ENCODE results near the gene PPP2R5C. TPM values are rescaled to one million over a fixed set of nuclear protein-coding genes. Genes with fewer than 3 reads are reported as not detected.
A peak's percentile ranks its signal among the peaks of the same experiment; 100 is the strongest.

The PPP2R5C gene
- total and polyA plus RNA-seq, 2 donors from 2014 or later, result 65.6 to 129 TPM

- H3K9me3 ChIP-seq (ENCODE audit: control insufficient read depth in 2 of 3, insufficient read depth in 1 of 3, low read length in 3 of 3), result no peaks in the 10 kb centered on the region
- FAIRE-seq (no peak), DNase-seq (no peak)
- peaks cover 0 to under 1% (median 0%) of the 10 kb centered on the region in 3 donors for H3K36me3 ChIP-seq (ENCODE audit: control insufficient read depth in 2 of 3, insufficient read depth in 3 of 3, low read length in 3 of 3)
- H3K4me3 ChIP-seq (ENCODE audit: low read length in 3 of 3), result no peak overlapping the region
- peaks cover 3% of the 10 kb centered on the region for H3K27me3 ChIP-seq (ENCODE audit: control insufficient read depth, insufficient read depth, low read length)
- no peak for TF ChIP-seq CTCF (IDR thresholded peaks at IDR 0.05; ENCODE audit: borderline replicate concordance, extremely low read depth, insufficient read depth)
- H3K9ac ChIP-seq (ENCODE audit: low read length in 3 of 3), result no peak overlapping the region
- intact Hi-C loops (cut with DNase I), result no loop called here
- peaks cover 0 to 3% (median 0%) of the 10 kb centered on the region in 3 donors for H3K4me1 ChIP-seq (ENCODE audit: control insufficient read depth in 2 of 3, insufficient read depth in 2 of 3, low read depth in 1 of 3, low read length in 3 of 3)
- no peak overlapping the region for H3K27ac ChIP-seq (ENCODE audit: low read depth in 2 of 2, low read length in 2 of 2)
Observed at GRCh38 chr14:101758913-101759593, 2.5 kb upstream of the PPP2R5C start.

GRCh38 chr14:101760138-101761011 lies 1.1 kb upstream of the PPP2R5C start:
- no peaks in the 10 kb centered on the region for H3K9me3 ChIP-seq (ENCODE audit: control insufficient read depth in 2 of 3, insufficient read depth in 1 of 3, low read length in 3 of 3)
- no peak for TF ChIP-seq CTCF (IDR thresholded peaks at IDR 0.05; ENCODE audit: borderline replicate concordance, extremely low read depth, insufficient read depth)
- H3K9ac ChIP-seq (ENCODE audit: low read length in 3 of 3), result peak overlapping the region in 2 of 3 donors; percentile 11 to 49
- no peak for FAIRE-seq
- H3K4me1 ChIP-seq (ENCODE audit: control insufficient read depth in 2 of 3, insufficient read depth in 2 of 3, low read depth in 1 of 3, low read length in 3 of 3), result peaks cover 0 to 3% (median 0%) of the 10 kb centered on the region in 3 donors
- H3K4me3 ChIP-seq (ENCODE audit: low read length in 3 of 3), result peak overlapping the region; percentile 44 to 67 (median 59)
- H3K27me3 ChIP-seq (ENCODE audit: control insufficient read depth, insufficient read depth, low read length), result peaks cover 3% of the 10 kb centered on the region
- peak overlapping the region in 1 of 2 donors; percentile 5 for H3K27ac ChIP-seq (ENCODE audit: low read depth in 2 of 2, low read length in 2 of 2)
- intact Hi-C loops (cut with DNase I), result no loop called here
- DNase-seq, result peak; percentile 98 to 100 (median 100)
- peaks cover 0 to 3% (median 3%) of the 10 kb centered on the region in 3 donors for H3K36me3 ChIP-seq (ENCODE audit: control insufficient read depth in 2 of 3, insufficient read depth in 3 of 3, low read length in 3 of 3)

GRCh38 chr14:101761881-101762529 lies 496 bp downstream of the PPP2R5C start:
- peak overlapping the region in 2 of 3 donors; percentile 37 to 63 for H3K4me3 ChIP-seq (ENCODE audit: low read length in 3 of 3)
- peaks cover 3% of the 10 kb centered on the region for H3K27me3 ChIP-seq (ENCODE audit: control insufficient read depth, insufficient read depth, low read length)
- TF ChIP-seq CTCF (IDR thresholded peaks at IDR 0.05; ENCODE audit: borderline replicate concordance, extremely low read depth, insufficient read depth), result no peak
- H3K9ac ChIP-seq (ENCODE audit: low read length in 3 of 3), result peak overlapping the region in 1 of 3 donors; percentile 61
- intact Hi-C loops (cut with DNase I), result no loop called here
- H3K9me3 ChIP-seq (ENCODE audit: control insufficient read depth in 2 of 3, insufficient read depth in 1 of 3, low read length in 3 of 3), result no peaks in the 10 kb centered on the region
- peak in 3 of 5 donors; percentile 60 to 83 (median 70) for DNase-seq
- FAIRE-seq, result no peak
- no peak overlapping the region for H3K27ac ChIP-seq (ENCODE audit: low read depth in 2 of 2, low read length in 2 of 2)
- peaks cover 0 to 3% (median 0%) of the 10 kb centered on the region in 3 donors for H3K4me1 ChIP-seq (ENCODE audit: control insufficient read depth in 2 of 3, insufficient read depth in 2 of 3, low read depth in 1 of 3, low read length in 3 of 3)
- peaks cover 0 to 11% (median 4%) of the 10 kb centered on the region in 3 donors for H3K36me3 ChIP-seq (ENCODE audit: control insufficient read depth in 2 of 3, insufficient read depth in 3 of 3, low read length in 3 of 3)

All from kidney (tissue), 14 donors.